Tibial nerve (tissue), 3 donors: ENCODE results near the gene COBLL1.

Source experiments
- POLR2A ChIP-seq, 2 donors: fragments of 450-650 bp; IDR thresholded peaks; one replicate each; pipeline ENCODE4 v1.6.1; 2017; ENCODE audit warnings: antibody characterized with exemption in 2 of 2, mild to moderate bottlenecking in 2 of 2, moderate library complexity in 2 of 2
- TF ChIP-seq, protein P1 (sequence below), 5 experiments: fragments of 200-600 bp in 3 of 5; fragments of 450-650 bp in 2 of 5; sonication (generic) in 3 of 5; IDR thresholded peaks; one replicate each; pipeline ENCODE4 v1.5.1; 2016 to 2019; ENCODE audit warnings: antibody characterized with exemption in 5 of 5, mild to moderate bottlenecking in 3 of 5, moderate library complexity in 2 of 5

DNA sequence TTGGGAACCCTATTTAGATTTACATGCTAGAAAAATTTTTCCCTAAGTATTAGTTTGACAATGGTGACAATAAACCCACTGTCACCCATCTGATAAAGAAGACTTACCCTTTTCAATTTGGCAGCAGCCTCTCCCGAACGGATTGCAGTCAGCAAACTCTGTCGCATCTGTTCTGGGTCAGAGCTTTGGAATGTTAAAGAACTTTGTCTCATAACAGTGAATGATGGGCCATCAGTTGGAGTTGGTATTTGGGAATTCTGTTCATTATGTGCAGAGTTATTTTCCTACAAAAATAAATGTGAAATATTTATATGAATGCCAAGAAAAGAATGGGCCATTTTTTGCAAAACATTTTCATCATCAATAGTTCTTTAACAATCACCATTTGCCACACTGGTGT lies 149.5 kb downstream of the COBLL1 start:
- TF ChIP-seq, protein P1, sequence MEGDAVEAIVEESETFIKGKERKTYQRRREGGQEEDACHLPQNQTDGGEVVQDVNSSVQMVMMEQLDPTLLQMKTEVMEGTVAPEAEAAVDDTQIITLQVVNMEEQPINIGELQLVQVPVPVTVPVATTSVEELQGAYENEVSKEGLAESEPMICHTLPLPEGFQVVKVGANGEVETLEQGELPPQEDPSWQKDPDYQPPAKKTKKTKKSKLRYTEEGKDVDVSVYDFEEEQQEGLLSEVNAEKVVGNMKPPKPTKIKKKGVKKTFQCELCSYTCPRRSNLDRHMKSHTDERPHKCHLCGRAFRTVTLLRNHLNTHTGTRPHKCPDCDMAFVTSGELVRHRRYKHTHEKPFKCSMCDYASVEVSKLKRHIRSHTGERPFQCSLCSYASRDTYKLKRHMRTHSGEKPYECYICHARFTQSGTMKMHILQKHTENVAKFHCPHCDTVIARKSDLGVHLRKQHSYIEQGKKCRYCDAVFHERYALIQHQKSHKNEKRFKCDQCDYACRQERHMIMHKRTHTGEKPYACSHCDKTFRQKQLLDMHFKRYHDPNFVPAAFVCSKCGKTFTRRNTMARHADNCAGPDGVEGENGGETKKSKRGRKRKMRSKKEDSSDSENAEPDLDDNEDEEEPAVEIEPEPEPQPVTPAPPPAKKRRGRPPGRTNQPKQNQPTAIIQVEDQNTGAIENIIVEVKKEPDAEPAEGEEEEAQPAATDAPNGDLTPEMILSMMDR (IDR thresholded peaks at IDR 0.05) = no peak
- TF ChIP-seq POLR2A (IDR thresholded peaks at IDR 0.05) = no peak
